Measurements from ENCODE around the gene CDC6.
A peak's percentile ranks its signal among the peaks of the same experiment; 100 is the strongest.

Gene CDC6

DNA sequence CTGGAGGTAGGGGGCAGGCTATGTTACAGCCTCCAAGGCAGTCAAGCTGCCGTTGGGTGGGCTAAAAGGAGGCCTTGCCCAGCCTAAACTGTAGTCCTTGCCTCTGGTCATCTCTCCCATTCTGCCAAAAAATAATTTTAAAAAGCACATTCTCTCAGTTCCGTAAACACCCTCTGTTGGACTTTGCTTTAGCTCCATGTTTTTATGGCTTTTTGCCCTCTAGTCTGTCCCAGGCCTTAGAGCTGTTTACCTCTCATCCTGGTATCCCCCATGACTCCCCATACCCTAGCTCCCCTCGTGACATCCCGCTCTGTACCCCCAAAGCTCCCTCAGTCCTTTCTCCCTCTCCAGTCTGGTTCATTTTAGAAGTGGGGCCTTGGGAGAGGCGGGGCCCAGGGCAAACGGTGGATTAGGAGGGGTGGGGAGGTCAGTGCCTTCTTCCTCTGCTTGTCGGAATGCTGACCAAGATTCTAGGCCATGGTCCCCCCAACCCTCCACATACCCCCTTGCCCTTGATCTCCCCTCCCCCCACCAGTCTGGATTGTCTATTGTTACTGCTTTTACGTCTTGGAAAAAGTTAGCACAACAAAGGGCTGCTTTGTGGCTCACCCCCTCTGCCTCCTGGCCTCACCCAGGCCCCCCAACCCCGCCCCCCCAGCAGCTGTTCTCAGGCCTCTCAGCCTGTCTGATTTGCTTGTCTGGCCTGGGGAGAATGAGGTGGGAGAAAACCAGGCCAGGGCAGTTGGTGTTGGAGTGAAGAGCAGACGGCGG, 58.5 kb downstream of the CDC6 start:
- Histone ChIP-seq H3K36me3 (ENCODE audit: control insufficient read depth, insufficient read depth, low read length) (peaks cover 10% of the 10 kb centered on the region; the same call in 1 of the 2 replicates), H3K4me1 (ENCODE audit: control insufficient read depth, insufficient read depth, low read length) (peaks cover 69% of the 10 kb centered on the region), H3K27ac (ENCODE audit: low read depth, low read length) (peak overlapping the region; percentile 63), H3K4me3 (ENCODE audit: low read depth, low read length) (peak overlapping the region; percentile 61), H3K9me3 (ENCODE audit: control insufficient read depth, insufficient read depth, low read length) (no peaks in the 10 kb centered on the region), H3K27me3 (ENCODE audit: control insufficient read depth, insufficient read depth, low read length) (peaks cover 75% of the 10 kb centered on the region), H3K9ac (ENCODE audit: low read depth, low read length) (no peak overlapping the region)

DNA sequence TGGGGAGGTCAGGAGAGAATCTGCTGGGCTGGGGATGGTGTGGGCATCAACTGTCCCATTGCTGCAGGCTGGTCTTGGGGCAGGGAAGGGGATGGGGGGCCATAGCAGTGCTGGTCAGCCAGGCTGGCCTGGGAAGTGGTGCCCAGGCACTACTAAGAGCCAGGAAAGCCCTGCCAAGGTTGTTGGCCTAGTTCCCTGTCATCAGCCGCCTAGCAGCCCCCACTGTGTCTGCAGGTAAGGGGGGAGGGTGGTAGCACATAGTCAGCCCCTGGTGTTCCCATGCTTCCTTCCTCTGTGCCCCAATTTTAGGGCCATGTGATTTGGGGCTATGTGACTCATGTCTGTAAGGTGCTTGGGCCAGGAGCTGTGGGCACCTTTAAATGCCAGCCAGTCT, 59.1 kb downstream of the CDC6 start:
- H3K9ac ChIP-seq (ENCODE audit: low read depth, low read length), result no peak overlapping the region
- H3K27ac ChIP-seq (ENCODE audit: low read depth, low read length), result peak overlapping the region; percentile 43
- peaks cover 73% of the 10 kb centered on the region for H3K27me3 ChIP-seq (ENCODE audit: control insufficient read depth, insufficient read depth, low read length)
- H3K4me1 ChIP-seq (ENCODE audit: control insufficient read depth, insufficient read depth, low read length), result peaks cover 74% of the 10 kb centered on the region
- H3K9me3 ChIP-seq (ENCODE audit: control insufficient read depth, insufficient read depth, low read length), result no peaks in the 10 kb centered on the region
- no peak overlapping the region; the same call in 1 of the 2 replicates for H3K4me3 ChIP-seq (ENCODE audit: low read depth, low read length)
- H3K36me3 ChIP-seq (ENCODE audit: control insufficient read depth, insufficient read depth, low read length), result peaks cover 11% of the 10 kb centered on the region; the same call in 1 of the 2 replicates

DNA sequence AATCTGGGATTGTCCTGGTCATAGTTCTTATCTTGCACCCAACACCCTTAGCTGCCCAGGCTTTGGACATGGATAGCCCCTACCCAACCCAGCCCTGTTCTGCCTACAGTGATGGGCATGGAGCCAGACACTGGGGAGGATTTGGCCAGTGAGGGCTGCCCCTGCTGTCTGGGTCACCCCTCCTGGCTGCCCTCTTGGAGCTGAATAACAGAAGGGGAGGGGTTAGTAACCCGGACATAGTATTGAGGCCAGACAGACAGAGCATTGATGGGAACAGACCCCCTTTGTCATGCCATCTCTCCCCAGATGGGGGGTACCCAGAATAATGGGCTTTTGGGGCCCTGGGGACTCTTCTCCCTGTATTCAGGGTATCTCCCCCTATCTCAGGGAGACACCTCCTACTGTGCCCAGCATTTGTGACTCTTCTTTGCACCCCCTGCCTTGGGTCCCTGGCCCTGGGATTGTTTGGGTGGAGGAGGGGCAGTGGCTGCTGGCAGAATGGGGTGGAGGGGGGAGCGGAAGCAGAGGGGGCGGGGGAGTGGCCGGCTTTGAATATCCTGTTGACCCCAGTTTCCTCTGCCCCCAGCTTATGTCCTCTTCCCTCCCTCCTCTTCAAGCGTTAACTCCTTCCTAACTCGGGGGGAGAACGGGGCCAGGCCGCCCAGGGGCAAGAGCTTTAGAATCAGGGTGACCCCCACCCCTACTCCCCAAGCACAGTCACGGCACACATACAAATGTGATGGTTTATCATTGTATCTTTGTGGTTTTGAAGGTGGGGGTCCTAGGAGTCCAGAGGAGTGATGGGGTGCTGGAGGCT, 59.8 kb downstream of the CDC6 start:
- Histone ChIP-seq H3K9me3 (ENCODE audit: control insufficient read depth, insufficient read depth, low read length) (no peaks in the 10 kb centered on the region), H3K36me3 (ENCODE audit: control insufficient read depth, insufficient read depth, low read length) (peaks cover 19% of the 10 kb centered on the region), H3K9ac (ENCODE audit: low read depth, low read length) (no peak overlapping the region), H3K27ac (ENCODE audit: low read depth, low read length) (peak overlapping the region; percentile 43), H3K4me1 (ENCODE audit: control insufficient read depth, insufficient read depth, low read length) (peaks cover 74% of the 10 kb centered on the region), H3K4me3 (ENCODE audit: low read depth, low read length) (peak overlapping the region; percentile 41; the same call in 1 of the 2 replicates), H3K27me3 (ENCODE audit: control insufficient read depth, insufficient read depth, low read length) (peaks cover 68% of the 10 kb centered on the region)

DNA sequence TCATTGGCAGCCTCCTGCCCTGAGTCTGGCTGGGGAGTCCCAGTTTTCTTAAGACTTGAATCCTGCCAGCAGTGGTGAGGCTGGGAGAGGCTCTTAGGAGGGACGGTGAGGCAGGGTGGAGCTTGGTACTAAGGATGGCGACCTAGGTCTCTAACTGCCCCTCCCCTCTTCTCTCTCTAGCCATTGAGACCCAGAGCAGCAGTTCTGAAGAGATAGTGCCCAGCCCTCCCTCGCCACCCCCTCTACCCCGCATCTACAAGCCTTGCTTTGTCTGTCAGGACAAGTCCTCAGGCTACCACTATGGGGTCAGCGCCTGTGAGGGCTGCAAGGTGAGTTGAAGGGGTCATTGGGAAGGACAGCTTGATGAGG, 60.4 kb downstream of the CDC6 start:
- Histone ChIP-seq H3K4me1 (ENCODE audit: control insufficient read depth, insufficient read depth, low read length) (peaks cover 69% of the 10 kb centered on the region), H3K27me3 (ENCODE audit: control insufficient read depth, insufficient read depth, low read length) (peaks cover 62% of the 10 kb centered on the region), H3K9me3 (ENCODE audit: control insufficient read depth, insufficient read depth, low read length) (no peaks in the 10 kb centered on the region), H3K4me3 (ENCODE audit: low read depth, low read length) (peak overlapping the region; percentile 41; the same call in 1 of the 2 replicates), H3K36me3 (ENCODE audit: control insufficient read depth, insufficient read depth, low read length) (peaks cover 22% of the 10 kb centered on the region), H3K9ac (ENCODE audit: low read depth, low read length) (no peak overlapping the region), H3K27ac (ENCODE audit: low read depth, low read length) (no peak overlapping the region)

DNA sequence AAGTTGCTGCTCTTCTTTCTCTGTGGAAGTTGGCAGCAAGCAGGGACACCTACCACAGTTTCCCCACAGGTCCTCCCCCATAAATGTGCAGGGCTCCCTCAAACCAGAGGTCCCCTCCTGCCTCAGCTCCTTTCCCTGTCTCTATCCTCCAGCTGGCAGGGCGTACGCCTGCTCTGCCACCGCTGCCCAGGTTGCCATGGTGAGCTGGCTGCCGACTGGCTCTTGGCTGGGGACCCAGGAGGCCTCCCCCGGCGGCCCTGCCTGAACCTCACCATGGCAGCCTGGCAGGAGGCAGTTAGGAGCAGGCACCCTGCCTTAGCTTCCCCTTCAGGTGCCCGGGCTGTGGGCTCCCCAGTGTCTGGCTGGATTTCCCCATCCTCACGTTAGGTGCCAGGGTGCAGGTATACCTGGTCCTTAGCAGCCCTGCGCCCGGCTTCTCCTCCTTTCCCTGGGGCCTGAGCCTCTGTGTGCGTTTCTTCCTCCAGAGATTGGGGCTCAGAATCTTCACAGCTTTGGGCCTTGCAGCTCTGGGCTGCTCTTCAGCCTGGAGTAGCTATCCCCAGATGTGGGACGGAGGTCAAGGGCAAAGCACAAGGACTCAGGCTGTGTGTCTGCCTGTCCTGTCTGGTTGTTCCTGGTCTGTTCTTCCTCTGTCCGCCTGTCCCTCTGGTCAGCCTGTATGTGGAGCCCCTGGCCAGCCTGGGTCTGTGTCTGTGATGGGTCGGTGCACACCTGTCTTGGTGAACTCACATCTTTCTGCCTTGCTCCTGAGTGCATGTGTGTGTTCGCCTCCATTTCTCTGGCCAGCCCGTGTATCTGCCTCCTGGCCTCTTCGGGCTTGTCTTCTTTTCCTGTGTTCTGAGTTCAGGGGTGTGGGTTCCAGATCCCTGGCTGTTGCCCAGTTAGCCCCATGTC, 61.1 kb downstream of the CDC6 start:
- H3K27ac ChIP-seq (ENCODE audit: low read depth, low read length), result no peak overlapping the region
- no peaks in the 10 kb centered on the region for H3K9me3 ChIP-seq (ENCODE audit: control insufficient read depth, insufficient read depth, low read length)
- H3K4me1 ChIP-seq (ENCODE audit: control insufficient read depth, insufficient read depth, low read length), result peaks cover 62% of the 10 kb centered on the region
- H3K27me3 ChIP-seq (ENCODE audit: control insufficient read depth, insufficient read depth, low read length), result peaks cover 55% of the 10 kb centered on the region
- no peak overlapping the region for H3K4me3 ChIP-seq (ENCODE audit: low read depth, low read length)
- H3K9ac ChIP-seq (ENCODE audit: low read depth, low read length), result no peak overlapping the region
- H3K36me3 ChIP-seq (ENCODE audit: control insufficient read depth, insufficient read depth, low read length), result peaks cover 22% of the 10 kb centered on the region

DNA sequence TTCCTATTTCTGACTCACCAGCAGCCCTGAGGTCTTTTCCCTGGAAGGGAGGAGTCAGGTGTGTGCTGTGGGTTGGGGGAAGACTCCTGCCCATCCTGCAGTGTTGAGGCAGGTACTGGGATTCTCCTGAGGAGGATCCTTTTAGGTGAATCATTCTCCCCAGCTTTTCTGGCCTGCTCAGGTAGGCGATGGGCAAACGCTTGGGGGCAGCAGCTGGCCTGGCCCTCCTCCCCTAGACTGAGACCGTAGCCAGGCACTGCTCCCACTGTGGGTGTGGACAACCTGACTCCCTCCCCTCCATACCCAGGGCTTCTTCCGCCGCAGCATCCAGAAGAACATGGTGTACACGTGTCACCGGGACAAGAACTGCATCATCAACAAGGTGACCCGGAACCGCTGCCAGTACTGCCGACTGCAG, 61.8 kb downstream of the CDC6 start:
- H3K9me3 ChIP-seq (ENCODE audit: control insufficient read depth, insufficient read depth, low read length), result no peaks in the 10 kb centered on the region
- peaks cover 22% of the 10 kb centered on the region for H3K36me3 ChIP-seq (ENCODE audit: control insufficient read depth, insufficient read depth, low read length)
- H3K4me1 ChIP-seq (ENCODE audit: control insufficient read depth, insufficient read depth, low read length), result peaks cover 56% of the 10 kb centered on the region
- no peak overlapping the region for H3K27ac ChIP-seq (ENCODE audit: low read depth, low read length)
- no peak overlapping the region for H3K4me3 ChIP-seq (ENCODE audit: low read depth, low read length)
- no peak overlapping the region for H3K9ac ChIP-seq (ENCODE audit: low read depth, low read length)
- peaks cover 49% of the 10 kb centered on the region for H3K27me3 ChIP-seq (ENCODE audit: control insufficient read depth, insufficient read depth, low read length)

DNA sequence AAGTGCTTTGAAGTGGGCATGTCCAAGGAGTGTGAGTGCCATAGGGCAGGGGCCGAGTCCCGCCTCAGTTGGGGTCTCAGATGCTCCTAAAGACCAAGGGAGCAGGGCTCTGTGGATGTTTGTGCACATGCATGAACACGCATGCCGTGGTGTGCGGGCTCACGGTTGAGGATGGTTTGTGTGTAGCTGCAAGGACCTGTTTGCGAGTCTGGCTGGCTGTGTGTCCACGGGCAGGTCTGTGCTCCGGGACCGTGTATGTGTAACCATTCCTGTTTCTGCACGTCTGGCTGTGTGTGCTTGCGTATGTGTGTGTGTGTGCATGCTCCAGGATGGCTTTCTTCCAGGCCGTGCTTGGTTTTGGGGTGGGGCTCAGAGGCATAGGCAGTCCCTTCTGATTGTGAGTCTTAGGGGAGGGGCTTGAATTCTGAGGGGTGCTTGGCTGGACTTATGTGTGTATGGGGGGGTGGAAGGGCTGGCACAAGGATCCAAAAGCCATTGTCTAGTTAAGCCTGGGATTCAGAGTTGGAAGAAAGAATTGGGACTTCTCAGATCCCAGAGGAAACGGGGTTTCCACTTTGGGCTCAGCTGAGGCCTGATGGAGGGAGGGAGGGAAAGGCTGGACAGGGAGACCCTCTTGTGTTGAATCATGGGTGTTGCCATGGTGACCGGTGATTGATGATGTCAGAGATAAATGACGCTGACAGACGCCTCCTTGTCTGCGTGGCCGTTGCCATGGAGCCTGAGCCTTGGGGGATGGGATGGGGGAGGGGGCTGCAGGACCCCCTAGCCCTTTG, 62.4 kb downstream of the CDC6 start:
- Histone ChIP-seq H3K36me3 (ENCODE audit: control insufficient read depth, insufficient read depth, low read length) (peaks cover 22% of the 10 kb centered on the region), H3K9ac (ENCODE audit: low read depth, low read length) (no peak overlapping the region), H3K9me3 (ENCODE audit: control insufficient read depth, insufficient read depth, low read length) (no peaks in the 10 kb centered on the region), H3K4me3 (ENCODE audit: low read depth, low read length) (no peak overlapping the region), H3K27ac (ENCODE audit: low read depth, low read length) (no peak overlapping the region), H3K27me3 (ENCODE audit: control insufficient read depth, insufficient read depth, low read length) (peaks cover 43% of the 10 kb centered on the region), H3K4me1 (ENCODE audit: control insufficient read depth, insufficient read depth, low read length) (peaks cover 53% of the 10 kb centered on the region)

DNA sequence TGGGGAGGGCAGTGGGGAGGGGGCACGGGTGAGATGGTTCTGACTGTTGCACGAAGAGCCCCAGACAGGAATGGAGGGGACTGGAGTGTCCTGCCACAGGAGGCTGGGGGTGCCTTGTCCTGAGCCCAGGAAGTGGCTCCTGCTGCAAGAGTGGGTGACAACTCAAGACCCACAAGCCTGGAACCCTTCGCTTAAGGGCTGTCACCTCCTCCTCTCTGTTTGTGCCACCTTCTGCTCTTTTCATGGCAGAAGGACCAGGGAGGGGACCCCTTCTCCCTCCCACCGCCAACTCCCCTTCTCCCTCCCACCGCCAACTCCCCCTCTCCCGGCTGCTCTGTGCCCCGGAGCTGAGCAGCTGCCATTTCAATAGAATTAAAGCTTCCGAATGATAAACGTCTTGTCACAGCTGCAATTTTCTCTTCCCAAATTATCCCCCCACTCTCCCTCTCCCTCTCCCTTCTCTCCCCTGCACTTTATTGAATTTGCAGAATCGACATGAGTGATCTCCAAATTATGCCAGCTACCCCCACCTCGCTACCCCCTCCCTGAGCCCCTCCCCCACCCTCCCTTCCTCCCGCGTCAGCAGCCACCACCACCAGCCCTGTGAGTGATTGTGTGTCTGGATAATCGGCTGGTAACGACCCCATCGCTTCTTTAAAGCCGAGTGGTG, 63.1 kb downstream of the CDC6 start:
- Histone ChIP-seq H3K9me3 (ENCODE audit: control insufficient read depth, insufficient read depth, low read length) (no peaks in the 10 kb centered on the region), H3K36me3 (ENCODE audit: control insufficient read depth, insufficient read depth, low read length) (peaks cover 22% of the 10 kb centered on the region), H3K27me3 (ENCODE audit: control insufficient read depth, insufficient read depth, low read length) (peaks cover 35% of the 10 kb centered on the region), H3K9ac (ENCODE audit: low read depth, low read length) (no peak overlapping the region), H3K27ac (ENCODE audit: low read depth, low read length) (no peak overlapping the region), H3K4me3 (ENCODE audit: low read depth, low read length) (no peak overlapping the region), H3K4me1 (ENCODE audit: control insufficient read depth, insufficient read depth, low read length) (peaks cover 47% of the 10 kb centered on the region)

DNA sequence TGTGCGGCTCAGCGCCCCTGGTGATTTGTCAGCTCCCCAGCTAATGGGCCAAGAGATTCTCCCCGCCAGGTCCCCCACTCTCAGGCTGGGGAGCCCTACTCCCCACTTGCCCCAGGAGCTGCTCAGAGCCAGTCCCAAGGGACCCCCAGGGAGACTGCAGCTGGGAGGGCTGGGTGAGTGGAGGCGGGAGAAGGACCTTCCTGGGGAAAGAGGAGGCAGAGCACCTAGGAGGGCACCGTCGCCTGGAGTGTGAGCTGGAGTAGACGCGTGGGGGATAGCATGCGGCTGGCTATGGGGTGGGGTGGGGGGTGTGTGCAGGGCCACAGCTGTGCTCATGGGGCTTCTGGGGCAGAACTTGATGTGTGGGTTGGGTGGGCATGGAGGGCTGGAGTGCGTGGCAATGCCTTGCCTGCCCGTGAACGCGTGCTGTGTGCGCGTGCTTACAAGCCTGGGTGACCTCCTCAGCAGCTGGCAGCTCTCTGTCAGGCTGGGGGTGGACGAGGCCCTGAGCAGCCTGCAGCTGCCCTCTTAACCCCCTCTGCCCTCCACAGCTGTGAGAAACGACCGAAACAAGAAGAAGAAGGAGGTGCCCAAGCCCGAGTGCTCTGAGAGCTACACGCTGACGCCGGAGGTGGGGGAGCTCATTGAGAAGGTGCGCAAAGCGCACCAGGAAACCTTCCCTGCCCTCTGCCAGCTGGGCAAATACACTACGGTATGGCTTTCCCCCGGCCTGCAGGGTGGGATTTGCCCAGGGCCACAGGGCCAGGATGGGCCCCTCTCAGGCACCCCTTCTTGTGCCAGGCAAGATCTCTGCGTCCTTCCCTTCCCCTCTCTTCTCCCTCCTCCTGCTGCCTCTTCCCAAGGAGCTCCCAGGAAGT, 63.9 kb downstream of the CDC6 start:
- Histone ChIP-seq H3K27ac (ENCODE audit: low read depth, low read length) (no peak overlapping the region), H3K4me1 (ENCODE audit: control insufficient read depth, insufficient read depth, low read length) (peaks cover 41% of the 10 kb centered on the region), H3K27me3 (ENCODE audit: control insufficient read depth, insufficient read depth, low read length) (peaks cover 32% of the 10 kb centered on the region), H3K9ac (ENCODE audit: low read depth, low read length) (no peak overlapping the region), H3K9me3 (ENCODE audit: control insufficient read depth, insufficient read depth, low read length) (no peaks in the 10 kb centered on the region), H3K36me3 (ENCODE audit: control insufficient read depth, insufficient read depth, low read length) (peaks cover 22% of the 10 kb centered on the region), H3K4me3 (ENCODE audit: low read depth, low read length) (no peak overlapping the region)
